NCI-H2196 (cell line): Measurements from ENCODE around the gene CROCC2.

Source experiments
- DNase-seq: peaks from one replicate; lab custom pipeline; 2025; ENCODE audit not compliant: unreplicated experiment; lab: John Stamatoyannopoulos, UW

The CROCC2 gene

GRCh38 chr2:240932724-240933047 lies 26.6 kb downstream of the CROCC2 start:
- DNase-seq, result no peak

DNA sequence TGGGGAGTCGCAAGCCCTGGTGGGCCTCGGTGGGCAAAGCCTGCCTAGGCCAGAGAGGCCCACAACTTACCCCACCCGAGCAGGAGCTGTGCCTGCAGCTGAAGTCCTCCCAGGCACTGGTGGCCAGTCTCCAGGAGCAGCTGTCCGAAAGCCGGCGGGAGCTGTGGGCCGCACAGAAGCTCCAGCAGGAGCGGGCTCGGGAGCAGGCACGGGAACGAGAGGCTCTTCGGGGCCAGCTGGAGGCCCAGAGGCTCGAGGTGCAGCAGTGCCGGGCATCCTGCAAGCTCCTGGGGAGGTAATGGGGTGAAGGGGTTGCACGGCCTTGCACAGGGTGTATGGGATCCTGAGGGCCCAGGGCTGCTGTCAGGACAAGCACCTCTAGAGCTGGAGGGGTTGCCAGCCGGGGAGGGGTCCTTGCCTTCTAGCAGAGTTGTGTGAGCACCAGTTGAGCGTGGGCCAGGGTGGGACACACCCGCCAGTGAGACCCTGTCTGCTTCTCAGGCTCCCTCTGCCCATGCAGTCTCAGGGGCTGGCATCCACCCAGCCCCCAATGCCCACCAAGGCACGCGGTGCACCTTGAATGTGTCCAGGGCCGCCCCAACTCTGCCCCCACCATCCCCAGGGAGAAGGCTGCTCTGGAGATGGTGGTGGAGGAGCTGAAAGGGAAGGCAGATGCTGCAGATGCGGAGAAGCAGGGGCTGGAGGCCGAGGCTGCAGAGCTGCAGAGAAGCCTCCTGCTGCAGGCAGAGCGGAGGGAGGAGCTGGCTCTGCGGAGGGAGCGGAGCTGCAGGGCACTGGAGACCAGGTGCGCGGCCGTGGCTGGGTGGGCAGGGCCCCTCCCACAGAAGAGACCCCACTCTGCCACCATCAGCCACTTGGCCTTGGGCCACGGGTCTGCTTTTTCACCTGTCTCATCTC lies 27.2 kb downstream of the CROCC2 start:
- DNase-seq, result no peak

DNA sequence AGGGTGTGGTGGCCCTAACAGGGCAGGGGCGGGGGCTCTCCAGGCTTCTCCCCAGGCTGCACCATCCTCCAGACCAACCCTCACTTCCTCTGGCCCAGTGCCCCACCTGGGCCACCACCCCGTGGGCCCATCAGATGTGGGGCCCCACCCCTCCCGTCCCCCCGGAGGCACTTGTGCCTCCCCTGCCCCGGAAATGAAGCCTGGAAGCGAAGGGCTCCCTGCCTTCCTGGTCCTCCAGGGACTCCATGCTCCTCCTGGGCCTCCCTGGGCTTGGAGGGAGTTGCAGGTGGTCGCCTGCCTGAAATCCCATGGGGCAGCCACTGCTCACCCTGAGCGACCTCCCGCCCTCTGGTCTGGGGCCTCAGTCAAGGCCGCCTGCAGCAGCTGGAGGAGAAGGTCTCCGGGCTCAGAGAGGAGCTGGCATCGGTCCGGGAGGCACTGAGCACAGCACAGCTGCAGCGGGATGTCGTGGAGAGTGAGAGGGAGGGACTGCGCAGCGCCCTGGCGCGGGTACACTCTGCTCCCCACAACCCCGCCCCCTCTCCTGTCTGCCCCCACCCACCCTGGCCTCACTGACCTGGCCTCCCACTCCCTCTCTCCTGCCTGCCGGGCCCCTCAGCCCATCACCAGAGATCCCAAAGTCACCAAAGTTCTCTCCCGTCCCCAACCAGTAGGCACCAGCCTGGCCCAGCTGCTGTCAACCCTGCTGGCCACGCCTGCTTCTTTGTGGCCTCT lies 28.0 kb downstream of the CROCC2 start:
- no peak for DNase-seq

DNA sequence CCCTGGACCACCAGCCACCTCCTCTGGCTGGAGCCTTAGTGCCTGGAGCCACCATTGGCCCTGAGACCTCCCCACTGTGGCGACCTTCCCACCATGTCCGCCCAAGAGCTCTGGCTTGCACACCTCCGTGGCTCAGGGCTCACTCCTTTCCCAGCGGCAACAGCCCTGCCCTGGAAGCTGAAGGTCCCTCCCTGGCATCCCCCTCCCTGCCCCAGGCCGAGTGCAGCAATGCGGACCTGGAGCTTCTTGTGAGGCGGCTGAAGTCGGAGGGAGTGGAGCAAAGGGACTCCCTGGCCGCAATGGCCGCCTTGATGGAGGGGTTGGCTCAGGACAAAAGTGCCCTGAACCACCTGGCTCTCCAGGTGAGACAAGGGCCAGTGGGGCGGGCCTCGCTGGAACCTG lies 28.6 kb downstream of the CROCC2 start:
- DNase-seq, result no peak

DNA sequence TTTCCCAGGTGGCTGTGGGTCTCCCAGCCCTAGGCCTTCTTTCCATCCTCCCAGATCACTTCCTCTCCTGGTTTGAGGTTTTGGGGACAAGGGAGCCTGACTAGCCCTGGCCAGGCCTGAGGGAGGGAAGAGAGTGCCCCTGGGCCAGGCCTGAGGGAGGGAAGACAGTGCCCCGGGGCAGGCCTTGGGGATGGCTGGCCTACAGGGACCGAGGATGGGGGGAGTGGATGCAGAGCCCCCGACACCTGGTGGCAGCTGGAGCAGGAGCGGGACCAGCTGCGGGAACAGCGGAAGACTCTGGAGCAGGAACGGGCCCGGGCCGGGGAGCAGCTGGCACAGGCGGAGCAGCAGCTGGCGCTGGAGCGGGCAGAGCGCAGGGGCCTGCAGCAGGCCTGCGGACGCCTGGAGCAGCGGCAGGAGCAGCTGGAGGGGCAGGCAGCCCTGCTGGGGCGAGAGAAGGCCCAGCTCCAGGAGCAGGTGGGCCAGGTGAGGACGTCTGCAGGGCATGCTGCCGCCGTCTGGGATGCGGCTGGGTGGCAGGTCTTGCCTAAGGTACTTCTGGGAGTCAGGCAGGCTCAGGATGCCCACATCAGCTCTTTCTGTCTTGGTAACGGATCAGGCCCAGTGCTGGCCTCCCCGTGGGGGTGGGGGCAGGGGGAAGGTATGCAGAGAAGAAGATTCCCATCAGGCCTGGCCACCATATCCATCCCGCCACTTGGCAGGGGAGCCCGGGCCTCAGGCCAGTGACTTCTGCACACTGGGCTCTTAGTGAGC lies 29.2 kb downstream of the CROCC2 start:
- DNase-seq, result no peak

DNA sequence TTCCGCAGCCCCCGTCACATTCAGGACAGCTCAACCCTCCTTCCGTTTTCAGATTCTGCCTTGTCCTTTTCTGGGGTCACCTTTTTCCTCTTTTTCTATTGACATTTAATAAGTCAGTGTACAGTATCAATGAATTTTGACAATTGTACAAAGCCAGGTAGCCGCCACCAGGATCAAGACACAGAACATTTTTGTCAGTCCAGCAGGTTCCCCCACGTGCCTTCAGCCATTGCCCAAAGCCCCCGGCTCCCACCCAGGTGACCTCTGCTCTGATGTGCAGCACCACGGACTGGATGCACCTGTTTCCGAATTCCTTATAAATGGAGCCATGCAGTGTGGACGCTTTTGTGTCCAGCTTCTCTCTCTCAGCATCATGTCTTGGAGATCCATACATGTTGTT lies 30.0 kb downstream of the CROCC2 start:
- DNase-seq, result no peak

- DNase-seq, result no peak
Observed at GRCh38 chr2:240946046-240946445, 39.9 kb downstream of the CROCC2 start.

DNA sequence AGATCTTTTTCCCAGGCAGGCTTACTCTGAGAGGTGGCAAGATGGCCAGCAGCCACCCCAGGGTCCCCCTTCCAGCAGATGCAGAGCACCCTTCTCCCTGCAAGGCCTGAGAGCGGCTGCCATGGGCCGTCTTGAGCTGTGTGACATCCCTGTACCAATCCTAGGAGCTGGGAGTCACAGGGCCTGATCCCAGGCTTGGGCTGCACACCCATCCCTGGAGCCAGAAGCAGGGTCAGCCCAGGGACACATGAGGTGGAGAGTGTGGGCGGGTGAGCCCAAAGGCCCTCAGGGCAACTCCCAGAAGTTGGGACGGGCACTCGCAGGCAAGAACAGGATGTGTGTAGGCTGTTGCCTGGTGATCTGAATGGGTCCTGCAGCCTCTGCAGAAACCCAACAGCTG lies 40.5 kb downstream of the CROCC2 start:
- no peak for DNase-seq

GRCh38 chr2:240947176-240947575 lies 41.0 kb downstream of the CROCC2 start:
- no peak for DNase-seq

DNA sequence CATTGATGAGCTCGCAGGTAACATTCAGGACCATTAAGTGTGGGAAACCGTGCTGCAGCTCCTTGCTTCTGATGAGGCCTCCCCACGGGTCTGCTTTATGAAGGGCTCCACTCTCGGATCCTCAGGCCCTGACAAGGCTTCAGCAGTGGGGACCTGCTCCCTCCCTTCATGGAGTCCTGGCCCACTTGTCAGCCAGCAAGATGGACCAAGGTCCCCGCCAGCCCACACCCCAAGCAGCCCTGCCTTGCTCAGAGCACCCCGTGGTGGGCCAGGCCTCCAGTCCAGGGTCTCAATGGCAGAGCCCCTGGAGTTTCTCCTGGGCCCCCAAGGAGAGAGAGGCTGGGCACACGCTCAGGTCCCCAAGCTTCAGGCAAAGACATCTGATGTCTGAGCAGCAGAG lies 41.5 kb downstream of the CROCC2 start:
- no peak for DNase-seq

- no peak for DNase-seq
Observed at GRCh38 chr2:240948086-240948485, 42.0 kb downstream of the CROCC2 start.

GRCh38 chr2:240948905-240949790 lies 43.0 kb downstream of the CROCC2 start:
- DNase-seq, result no peak

DNA sequence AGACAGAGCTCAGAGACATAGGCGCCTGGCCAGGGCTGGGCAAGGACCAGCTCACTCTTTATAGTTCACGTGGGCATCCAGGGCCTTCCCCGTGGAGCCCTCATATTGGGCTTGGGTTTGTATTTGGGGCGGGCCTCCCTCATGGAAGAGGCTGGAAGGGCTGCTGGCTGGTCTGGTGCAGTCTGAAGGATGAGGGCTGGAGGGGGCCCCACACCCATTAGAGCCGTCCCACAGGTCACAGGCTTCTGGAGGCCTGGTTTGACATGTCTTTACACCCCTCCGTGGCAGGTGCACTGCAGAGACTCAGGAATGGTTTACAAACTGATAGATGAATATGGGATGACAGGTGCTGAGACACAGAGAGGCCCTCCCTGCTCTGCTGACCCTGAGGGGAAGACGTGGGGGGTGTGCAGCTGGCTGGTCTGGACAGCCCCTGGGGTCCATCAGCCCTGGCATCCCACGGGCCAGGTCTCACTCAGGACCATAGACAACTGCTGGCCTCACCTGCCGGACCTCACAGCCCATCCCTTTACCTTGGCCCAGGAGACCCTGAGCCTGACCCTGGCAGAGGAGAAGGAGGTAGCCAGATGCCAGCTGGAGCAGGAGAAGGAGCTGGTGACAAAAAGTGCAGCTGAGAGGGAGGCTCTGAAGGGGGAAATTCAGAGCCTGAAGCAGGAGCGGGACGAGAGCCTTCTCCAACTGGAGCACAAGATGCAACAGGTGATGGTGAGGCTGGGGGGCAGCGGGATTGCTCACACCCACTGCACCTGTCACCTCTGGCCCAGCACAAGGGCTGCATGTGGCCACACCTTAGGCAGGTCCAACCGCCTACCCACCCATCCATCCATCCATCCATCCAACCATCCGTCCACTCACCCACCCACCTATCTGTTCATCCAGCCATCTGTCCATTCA lies 43.9 kb downstream of the CROCC2 start:
- DNase-seq, result no peak

- no peak for DNase-seq
Observed at GRCh38 chr2:240951045-240951594, 45.0 kb downstream of the CROCC2 start.

- DNase-seq, result no peak
Observed at GRCh38 chr2:240952496-240953246, 46.5 kb downstream of the CROCC2 start.

- no peak for DNase-seq
Observed at GRCh38 chr2:240953426-240954410, 47.6 kb downstream of the CROCC2 start.
